ENCODE data around the gene SHOC2. TPM values are rescaled to one million over a fixed set of nuclear protein-coding genes. Genes with fewer than 3 reads are reported as not detected.
"Not testable (repeated sequence)": the region's sequence is repeated elsewhere in the genome, so short reads cannot be mapped to it uniquely, and the experiment has no call there.

SHOC2 gene
- polyA plus RNA-seq, 3 donors from 2014 or later: 52.6 to 68.8 (median 52.8) TPM

DNA sequence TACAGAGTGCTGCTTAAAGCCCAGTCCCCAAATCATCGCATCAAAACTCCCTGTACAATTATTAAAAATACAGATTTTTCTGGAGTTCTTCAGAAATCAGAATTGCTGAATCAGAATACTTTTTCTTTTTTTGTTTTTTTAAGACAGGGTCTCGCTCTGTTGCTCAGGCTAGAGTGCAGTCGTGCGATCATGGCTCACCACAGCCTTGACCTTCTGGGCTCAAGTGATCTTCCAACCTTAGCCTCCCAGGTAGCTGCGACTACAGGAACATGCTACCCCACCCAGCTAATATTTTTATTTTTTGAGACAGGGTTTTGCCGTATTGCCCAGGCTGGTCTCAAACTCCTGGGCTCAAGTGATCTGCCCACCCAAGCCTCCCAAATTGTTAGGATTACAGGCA lies 4.4 kb upstream of the SHOC2 start:
- H3K27me3 Mint-ChIP-seq (ENCODE audit: low read depth in 3 of 3): peaks cover 7 to 16% (median 8%) of the 10 kb centered on the region in 3 donors
- no peak for DNase-seq
- H3K27ac Mint-ChIP-seq: no peak overlapping the region
- H3K4me1 Mint-ChIP-seq: peaks cover 9 to 24% of the 10 kb centered on the region in 2 donors
- no peaks in the 10 kb centered on the region for H3K36me3 Mint-ChIP-seq
- H3K4me3 Mint-ChIP-seq: no peak overlapping the region
- no peaks in the 10 kb centered on the region for H3K9me3 Mint-ChIP-seq

DNA sequence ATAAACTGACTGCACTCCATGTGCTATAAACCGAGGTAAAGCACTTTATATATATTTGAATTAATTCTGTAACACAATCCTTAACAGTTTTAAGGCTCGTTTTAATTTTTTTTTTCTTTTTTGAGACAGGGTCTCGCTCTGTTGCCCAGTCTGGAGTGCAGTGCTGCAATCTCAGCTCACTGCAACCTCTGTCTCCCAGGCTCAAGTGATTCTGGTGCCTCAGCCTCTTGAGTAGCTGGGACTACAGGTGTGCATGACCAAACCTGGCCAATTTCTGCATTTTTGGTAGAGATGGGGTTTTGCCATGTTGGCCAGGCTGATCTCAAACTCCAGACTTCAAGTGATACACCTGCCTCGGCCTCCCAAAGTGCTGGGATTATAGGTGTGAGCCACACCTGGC lies 3.8 kb upstream of the SHOC2 start:
- Mint-ChIP-seq H3K4me1 (peaks cover 14 to 24% of the 10 kb centered on the region in 2 donors), H3K27me3 (ENCODE audit: low read depth in 3 of 3) (peaks cover 7 to 22% (median 10%) of the 10 kb centered on the region in 3 donors)
- not testable (repeated sequence) for H3K4me3 Mint-ChIP-seq, H3K27ac Mint-ChIP-seq, DNase-seq, H3K36me3 Mint-ChIP-seq, H3K9me3 Mint-ChIP-seq

DNA sequence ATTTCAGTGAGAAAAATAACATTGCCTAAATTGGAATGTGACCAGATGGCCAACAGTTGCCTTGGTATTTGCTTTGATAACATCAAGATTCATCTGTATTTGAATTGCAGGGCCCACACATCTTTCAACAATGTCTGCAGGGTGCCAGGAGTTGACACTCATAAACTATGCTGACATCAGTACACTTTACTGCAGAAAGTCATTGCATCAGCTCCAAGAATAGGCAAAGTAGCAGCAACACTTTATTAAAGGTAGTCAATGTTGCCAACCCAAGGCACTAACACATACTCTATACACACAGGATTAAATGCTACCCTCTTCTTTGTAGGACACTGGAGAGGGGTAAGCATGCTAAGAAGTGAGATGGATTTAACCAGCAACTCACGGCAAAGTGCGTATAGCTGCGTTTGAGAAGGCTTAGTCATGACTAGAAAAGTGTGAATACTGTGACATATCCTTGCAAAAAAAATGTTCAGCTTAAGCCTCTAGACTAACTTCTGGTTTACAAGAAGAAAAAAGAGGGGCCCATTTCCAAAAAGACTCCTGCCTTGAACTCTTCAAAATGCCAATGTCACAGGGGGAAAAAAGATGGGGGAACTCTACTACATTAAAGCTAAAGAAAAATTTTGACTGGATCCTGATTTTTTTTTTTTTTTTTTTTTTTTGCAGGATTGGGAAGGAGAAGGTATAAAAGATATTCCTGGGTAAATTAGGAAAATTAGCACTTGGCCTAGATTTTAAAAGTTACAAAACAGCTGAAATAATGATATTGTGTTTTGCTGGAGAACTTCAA lies 2.7 kb upstream of the SHOC2 start:
- DNase-seq: no peak
- H3K4me3 Mint-ChIP-seq: peak overlapping the region in 2 of 5 donors; percentile 99 to 100
- peaks cover 21 to 35% of the 10 kb centered on the region in 2 donors for H3K4me1 Mint-ChIP-seq
- H3K9me3 Mint-ChIP-seq: no peaks in the 10 kb centered on the region
- no peaks in the 10 kb centered on the region for H3K36me3 Mint-ChIP-seq
- peaks cover 7 to 24% (median 11%) of the 10 kb centered on the region in 3 donors for H3K27me3 Mint-ChIP-seq (ENCODE audit: low read depth in 3 of 3)
- H3K27ac Mint-ChIP-seq: peak overlapping the region; percentile 12 to 100 (median 89)

DNA sequence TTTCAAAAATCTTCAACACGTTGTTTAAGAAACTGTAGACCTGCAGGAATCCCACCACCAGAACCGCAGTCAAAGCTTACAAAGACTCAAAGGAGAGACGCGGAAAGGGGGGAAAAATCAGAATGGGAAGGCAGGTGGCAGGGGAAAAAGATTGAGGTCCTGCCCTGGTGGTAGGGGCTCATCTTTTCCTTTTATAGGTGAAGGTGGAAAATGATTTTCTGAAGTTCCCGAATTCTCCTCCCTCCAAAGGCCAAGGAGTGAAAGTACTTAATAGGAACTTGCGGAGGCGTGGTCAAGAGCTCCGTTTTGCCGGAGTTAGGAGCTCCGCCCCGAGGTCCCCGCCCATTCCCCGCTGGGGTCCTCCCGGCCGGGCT lies 1.1 kb upstream of the SHOC2 start:
- Mint-ChIP-seq H3K27me3 (ENCODE audit: low read depth in 3 of 3) (peaks cover 7 to 24% (median 11%) of the 10 kb centered on the region in 3 donors), H3K27ac (peak overlapping the region; percentile 100), H3K4me1 (peaks cover 24 to 50% of the 10 kb centered on the region in 2 donors), H3K4me3 (peak overlapping the region; percentile 99 to 100 (median 100)), H3K36me3 (no peaks in the 10 kb centered on the region), H3K9me3 (no peaks in the 10 kb centered on the region)
- no peak for DNase-seq

DNA sequence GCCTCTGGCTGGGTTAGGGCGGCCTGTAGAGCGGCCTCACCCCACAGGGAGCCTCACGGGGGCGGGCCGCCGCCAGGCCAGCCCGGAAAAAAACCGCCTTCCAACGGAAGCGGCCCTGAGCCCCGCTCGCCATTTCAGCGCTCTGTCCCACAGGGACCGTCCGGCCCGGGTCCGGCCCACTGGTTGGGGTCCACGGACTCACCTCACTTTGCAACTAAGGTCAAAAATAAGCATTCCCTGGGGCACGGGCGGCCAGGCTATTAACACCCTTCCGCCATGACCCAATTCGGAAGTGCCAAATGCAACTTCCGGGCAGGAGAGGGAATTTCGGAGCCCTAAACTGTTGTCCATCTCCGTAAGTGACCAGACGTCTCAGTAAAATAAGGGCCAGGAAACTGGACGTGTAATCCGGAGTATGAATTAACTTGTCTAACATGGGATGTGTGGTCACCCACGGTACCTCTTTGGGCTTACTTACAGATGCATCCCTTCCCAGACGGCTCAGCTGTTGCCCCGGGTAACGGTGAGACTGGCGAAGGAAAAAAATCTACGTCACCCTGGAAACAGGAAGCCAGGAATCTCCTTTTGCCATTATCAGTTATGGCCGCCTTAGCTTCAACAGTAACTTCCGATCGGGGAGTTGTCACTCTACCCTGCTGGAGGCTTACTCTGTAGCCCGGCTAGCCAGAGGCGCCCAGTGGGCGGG lies 608 bp upstream of the SHOC2 start, which contains the start of gene BBIP1:
BBIP1 (minus strand) TSS at position 538 of the 706 bp plus-strand sequence. CDS start 1,023 bp downstream, outside the sequence.
- Mint-ChIP-seq H3K27ac (peak within 1 kb of the TSS; percentile 100), H3K4me1 (peaks cover 26 to 56% of the 10 kb centered on the region in 2 donors), H3K9me3 (no peaks in the 10 kb centered on the region), H3K27me3 (ENCODE audit: low read depth in 3 of 3) (peaks cover 7 to 24% (median 11%) of the 10 kb centered on the region in 3 donors), H3K36me3 (no peaks in the 10 kb centered on the region), H3K4me3 (peak within 1 kb of the TSS; percentile 99 to 100 (median 100))
- peak; percentile 85 to 88 (median 87) for DNase-seq

DNA sequence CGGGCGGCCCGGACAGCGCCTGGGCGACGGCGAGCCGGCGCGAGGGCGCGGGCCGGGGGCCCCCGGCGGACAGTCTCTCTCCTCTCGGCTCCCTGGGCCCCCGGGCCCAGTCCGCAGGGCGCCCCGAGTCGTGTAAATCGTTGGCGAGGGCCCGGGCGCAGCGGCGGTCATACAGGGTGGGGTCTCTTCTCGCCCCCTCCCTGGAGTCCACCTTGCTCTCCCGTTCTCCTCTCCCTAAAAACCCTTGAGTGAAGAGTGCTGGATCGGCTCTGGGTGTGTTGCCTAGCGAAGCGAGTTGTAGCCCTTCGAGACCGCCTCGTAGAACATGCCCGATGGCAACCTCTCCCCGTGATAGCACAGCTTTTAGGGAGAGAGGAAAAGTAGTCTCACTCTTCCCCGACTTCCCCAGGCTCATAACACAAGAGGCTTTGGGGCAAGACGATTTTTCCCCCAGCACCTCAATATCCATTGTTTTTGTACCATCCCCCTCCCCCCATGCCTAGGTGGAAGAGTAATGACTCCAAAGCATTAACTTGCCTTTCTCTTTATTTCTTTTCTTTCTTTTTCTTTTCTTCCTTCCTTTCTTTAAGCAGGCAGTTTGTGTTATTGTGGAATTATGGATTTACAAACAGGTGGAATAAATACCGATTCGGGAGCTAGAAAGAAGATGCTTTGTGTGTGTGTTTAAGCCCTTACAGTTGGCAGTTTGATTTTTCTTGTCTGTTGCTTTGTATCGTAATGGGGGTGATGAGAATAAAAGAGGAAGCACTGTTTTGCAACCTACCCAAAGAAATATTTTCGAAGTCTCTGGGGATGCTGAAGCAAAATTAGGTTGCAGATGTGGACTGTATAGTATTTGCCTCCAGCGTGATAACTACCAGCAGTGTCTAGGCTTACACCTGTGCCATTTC lies 822 bp downstream of the SHOC2 start:
- peak in 2 of 3 donors; percentile 15 to 19 for DNase-seq
- Mint-ChIP-seq H3K36me3 (peaks cover 0 to 3% (median 0%) of the 10 kb centered on the region in 3 donors), H3K4me3 (peak overlapping the region; percentile 86 to 100 (median 94)), H3K27ac (peak overlapping the region; percentile 90 to 100 (median 96)), H3K9me3 (no peaks in the 10 kb centered on the region), H3K4me1 (peaks cover 30 to 66% of the 10 kb centered on the region in 2 donors), H3K27me3 (ENCODE audit: low read depth in 3 of 3) (peaks cover 7 to 24% (median 11%) of the 10 kb centered on the region in 3 donors)

DNA sequence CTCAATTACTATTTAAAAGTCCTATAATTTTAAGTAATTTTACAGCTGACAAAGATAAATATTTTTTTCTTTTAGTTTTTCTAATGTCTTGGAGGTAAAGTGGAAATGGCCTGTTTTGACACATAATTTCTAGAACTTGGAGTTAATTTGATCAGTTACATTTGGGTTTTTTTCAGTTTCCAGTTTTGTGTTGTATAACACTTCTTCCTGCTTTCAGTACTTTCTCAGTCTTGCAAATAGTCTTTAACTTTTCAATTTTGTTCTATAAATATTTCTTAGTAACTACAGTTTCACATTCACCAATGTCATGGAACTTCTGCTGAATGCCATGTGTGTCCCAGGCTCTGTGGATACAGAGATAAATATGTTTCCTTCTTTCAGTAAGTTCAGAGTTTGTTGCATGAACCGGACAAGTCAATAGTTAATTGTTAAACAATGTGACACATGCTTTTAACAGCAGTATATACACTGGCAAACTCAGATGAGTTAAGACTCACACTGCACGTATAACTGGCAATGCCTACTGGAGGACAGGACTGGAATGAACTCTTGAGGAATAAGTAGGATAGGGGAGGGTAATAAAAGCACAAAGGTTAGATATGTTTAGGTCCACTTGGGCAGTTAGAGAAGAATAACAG lies 4.6 kb downstream of the SHOC2 start:
- Mint-ChIP-seq H3K4me1 (peaks cover 35 to 69% of the 10 kb centered on the region in 2 donors), H3K36me3 (peaks cover 0 to 3% (median 0%) of the 10 kb centered on the region in 3 donors), H3K27me3 (ENCODE audit: low read depth in 3 of 3) (peaks cover 3 to 16% (median 6%) of the 10 kb centered on the region in 3 donors), H3K4me3 (peak overlapping the region in 1 of 5 donors; percentile 8), H3K9me3 (no peaks in the 10 kb centered on the region), H3K27ac (peak overlapping the region in 2 of 6 donors; percentile 32 to 40)
- DNase-seq: no peak

DNA sequence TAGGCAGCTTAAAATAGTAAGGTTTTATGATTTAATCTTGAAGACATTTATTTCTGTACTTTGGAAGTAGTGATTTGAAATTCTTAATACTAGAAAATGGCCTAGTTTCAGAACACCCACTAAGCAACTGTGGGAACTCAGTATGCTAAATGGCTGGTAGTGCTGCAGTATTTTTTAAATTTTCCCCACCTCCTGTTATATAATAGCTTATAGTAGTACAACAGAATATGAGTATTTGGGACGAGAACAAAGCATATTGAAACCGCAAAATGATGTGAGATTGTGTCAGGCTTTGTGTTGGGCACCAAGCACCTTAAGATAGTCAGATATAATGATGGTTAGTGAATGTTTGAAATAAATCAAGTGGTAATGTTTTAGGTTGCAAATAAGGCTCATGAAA lies 8.1 kb downstream of the SHOC2 start:
- Mint-ChIP-seq H3K27ac (no peak overlapping the region), H3K27me3 (ENCODE audit: low read depth in 3 of 3) (peaks cover 0 to 3% (median 0%) of the 10 kb centered on the region in 3 donors), H3K4me3 (no peak overlapping the region), H3K4me1 (peaks cover 26 to 45% of the 10 kb centered on the region in 2 donors), H3K36me3 (peaks cover 0 to 3% (median 0%) of the 10 kb centered on the region in 3 donors), H3K9me3 (no peaks in the 10 kb centered on the region)
- DNase-seq: no peak

DNA sequence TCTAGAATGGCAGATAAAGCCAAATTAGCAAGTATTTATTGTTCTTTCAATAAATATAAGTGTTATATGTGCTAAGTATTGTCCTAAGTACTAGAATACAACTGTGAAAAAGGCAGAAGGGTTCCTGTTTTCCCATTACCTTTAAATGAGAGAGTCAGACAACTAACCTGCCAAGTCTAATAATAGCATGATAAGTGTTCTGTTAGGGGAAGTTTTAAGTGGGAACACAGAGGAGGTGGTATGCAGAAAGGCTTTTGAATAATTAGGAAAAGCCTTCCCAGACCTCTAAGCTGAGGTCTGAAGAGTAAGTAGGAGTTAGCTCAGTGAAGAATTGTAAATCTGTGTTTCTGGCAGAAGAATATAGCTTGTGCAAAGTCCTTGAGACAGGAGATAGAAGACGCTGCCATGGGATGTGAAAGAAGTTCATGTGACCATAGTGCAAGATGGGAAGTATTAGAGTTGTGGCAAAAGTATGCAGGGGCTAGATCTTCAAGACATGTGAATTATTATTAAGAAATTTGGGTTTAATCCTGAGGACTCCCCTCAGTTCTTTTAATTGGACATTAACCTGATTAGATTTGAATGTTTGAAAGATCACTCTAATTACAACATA lies 12.5 kb downstream of the SHOC2 start:
- Mint-ChIP-seq H3K27ac (no peak overlapping the region), H3K27me3 (ENCODE audit: low read depth in 3 of 3) (no peaks in the 10 kb centered on the region), H3K9me3 (no peaks in the 10 kb centered on the region), H3K36me3 (no peaks in the 10 kb centered on the region), H3K4me1 (peaks cover 13 to 40% of the 10 kb centered on the region in 2 donors), H3K4me3 (no peak overlapping the region)
- no peak for DNase-seq

DNA sequence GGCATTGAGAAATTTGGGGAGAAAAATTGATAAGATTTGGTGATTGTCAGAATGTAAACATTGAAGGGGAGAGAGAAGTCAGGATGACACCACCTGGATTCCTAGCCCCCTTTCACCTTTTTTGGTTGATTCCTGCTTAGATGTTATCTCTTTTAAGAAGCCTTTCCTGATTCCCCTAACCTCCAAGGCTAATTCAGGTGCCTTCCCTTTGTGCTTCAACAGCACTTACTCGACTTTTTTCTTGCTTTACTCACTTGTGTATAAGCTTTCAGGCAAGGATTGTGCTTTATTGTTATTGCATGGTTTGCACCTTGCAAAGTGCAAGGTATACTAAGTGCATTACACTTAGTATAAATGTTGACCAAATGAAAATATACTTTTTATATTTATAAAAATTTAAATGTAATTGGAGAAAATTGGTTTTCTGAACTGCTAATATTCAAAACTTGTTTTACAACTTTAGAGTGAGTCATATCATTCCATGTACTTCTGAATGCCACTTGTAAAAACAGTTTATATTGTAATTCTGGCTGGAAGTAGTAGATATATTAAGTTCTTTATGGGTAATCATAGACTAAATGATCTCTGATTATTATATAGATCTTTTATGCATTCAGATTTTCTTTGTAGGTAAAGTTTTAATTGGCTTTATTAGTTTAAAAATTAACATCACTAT lies 13.2 kb downstream of the SHOC2 start:
- Mint-ChIP-seq H3K9me3 (no peaks in the 10 kb centered on the region), H3K4me3 (no peak overlapping the region), H3K27me3 (ENCODE audit: low read depth in 3 of 3) (no peaks in the 10 kb centered on the region), H3K27ac (no peak overlapping the region), H3K36me3 (peaks cover 0 to 3% (median 0%) of the 10 kb centered on the region in 3 donors), H3K4me1 (peaks cover 15 to 40% of the 10 kb centered on the region in 2 donors)
- no peak for DNase-seq

DNA sequence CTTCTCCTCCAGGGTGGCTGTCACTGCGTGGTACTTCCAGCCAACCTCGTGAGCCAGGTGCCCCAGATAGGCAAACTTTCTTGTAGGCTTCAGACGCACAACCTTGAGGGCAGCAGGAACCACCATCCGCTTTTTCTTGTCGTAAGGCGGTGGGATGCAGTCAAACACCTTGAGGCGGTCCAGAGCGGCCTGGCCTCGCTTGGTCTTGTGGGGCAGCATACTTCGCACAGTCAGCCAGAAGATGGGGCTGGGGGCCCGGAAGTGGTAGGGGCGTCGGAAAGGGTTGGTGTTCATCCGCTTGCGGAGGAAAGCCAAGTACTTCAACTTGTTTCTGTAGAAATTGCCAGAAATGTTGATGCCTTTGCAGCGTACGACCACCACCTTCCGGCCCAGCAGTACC lies 17.4 kb downstream of the SHOC2 start:
- Mint-ChIP-seq H3K4me1 (peaks cover 26 to 79% of the 10 kb centered on the region in 2 donors), H3K9me3 (no peaks in the 10 kb centered on the region), H3K36me3 (peaks cover 0 to 8% (median 6%) of the 10 kb centered on the region in 3 donors), H3K4me3 (no peak overlapping the region), H3K27me3 (ENCODE audit: low read depth in 3 of 3) (no peaks in the 10 kb centered on the region), H3K27ac (peak overlapping the region in 1 of 6 donors; percentile 46)
- no peak for DNase-seq

DNA sequence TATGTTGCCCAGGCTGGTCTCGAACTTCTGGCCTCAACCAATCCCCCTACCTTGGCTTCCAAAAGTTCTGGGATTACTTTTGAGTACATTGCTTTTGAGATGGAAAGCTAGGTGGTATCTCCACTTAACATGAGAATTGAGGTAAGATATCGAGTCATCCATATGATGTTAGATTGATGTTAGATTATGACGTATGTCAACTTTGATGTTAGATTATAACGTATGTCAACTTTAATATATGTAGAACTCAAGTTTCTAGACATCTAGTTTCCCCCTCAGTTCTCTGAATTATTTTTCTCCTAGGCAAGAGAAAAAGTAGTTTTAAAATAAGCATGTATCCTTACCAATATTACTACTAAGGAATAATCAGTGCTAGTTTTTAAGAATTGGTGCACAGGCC lies 20.0 kb downstream of the SHOC2 start:
- Mint-ChIP-seq H3K9me3 (peaks cover 0 to 2% (median 0%) of the 10 kb centered on the region in 6 donors), H3K27me3 (ENCODE audit: low read depth in 3 of 3) (no peaks in the 10 kb centered on the region), H3K36me3 (peaks cover 15 to 27% (median 23%) of the 10 kb centered on the region in 3 donors), H3K4me3 (no peak overlapping the region), H3K4me1 (peaks cover 40 to 91% of the 10 kb centered on the region in 2 donors), H3K27ac (peak overlapping the region in 1 of 6 donors; percentile 29)
- no peak for DNase-seq
